Gastrocnemius medialis (tissue), 4 donors: ENCODE measurements around the gene PER3.

ENCODE experiments used
- POLR2A ChIP-seq, 2 donors: fragments of 450-650 bp; IDR thresholded peaks; one replicate each; pipeline ENCODE4 v1.6.1; 2017; ENCODE audit warnings: antibody characterized with exemption in 2 of 2, mild to moderate bottlenecking in 2 of 2, moderate library complexity in 2 of 2
- TF ChIP-seq, protein P1 (sequence below), 5 experiments: fragments of 450-650 bp in 3 of 5; fragments of 200-600 bp in 2 of 5; sonication (generic) in 2 of 5; IDR thresholded peaks in 4 of 5; conservative IDR thresholded peaks in 1 of 5; 1 replicate in 4 of 5; 2 replicates in 1 of 5; pipeline ENCODE4 v1.5.1; 2016 to 2019; ENCODE audit warnings: antibody characterized with exemption in 5 of 5, mild to moderate bottlenecking in 3 of 5, moderate library complexity in 3 of 5

- TF ChIP-seq, protein P1, sequence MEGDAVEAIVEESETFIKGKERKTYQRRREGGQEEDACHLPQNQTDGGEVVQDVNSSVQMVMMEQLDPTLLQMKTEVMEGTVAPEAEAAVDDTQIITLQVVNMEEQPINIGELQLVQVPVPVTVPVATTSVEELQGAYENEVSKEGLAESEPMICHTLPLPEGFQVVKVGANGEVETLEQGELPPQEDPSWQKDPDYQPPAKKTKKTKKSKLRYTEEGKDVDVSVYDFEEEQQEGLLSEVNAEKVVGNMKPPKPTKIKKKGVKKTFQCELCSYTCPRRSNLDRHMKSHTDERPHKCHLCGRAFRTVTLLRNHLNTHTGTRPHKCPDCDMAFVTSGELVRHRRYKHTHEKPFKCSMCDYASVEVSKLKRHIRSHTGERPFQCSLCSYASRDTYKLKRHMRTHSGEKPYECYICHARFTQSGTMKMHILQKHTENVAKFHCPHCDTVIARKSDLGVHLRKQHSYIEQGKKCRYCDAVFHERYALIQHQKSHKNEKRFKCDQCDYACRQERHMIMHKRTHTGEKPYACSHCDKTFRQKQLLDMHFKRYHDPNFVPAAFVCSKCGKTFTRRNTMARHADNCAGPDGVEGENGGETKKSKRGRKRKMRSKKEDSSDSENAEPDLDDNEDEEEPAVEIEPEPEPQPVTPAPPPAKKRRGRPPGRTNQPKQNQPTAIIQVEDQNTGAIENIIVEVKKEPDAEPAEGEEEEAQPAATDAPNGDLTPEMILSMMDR (IDR thresholded peaks at IDR 0.05 in 4 of 5, conservative IDR thresholded peaks at IDR 0.05 in 1 of 5) = no peak
- TF ChIP-seq POLR2A (IDR thresholded peaks at IDR 0.05) = no peak
Measured at GRCh38 chr1:7770669-7770996, 13.5 kb upstream of the PER3 start.
